HepG2 (cell line): ENCODE results near the gene C1orf35. TPM values are rescaled to one million over a fixed set of nuclear protein-coding genes. Genes with fewer than 3 reads are reported as not detected.

Source experiments
- ATAD3A ChIP-seq: sonication (generic); formaldehyde crosslinking; IDR thresholded peaks from 2 replicates; pipeline ENCODE4 v1.4.0; 2020; ENCODE audit warnings: missing genetic modification reagents
- ATF7 ChIP-seq, 2 experiments: fragments of 450-650 bp in 1 of 2; sonication (generic) in 1 of 2; formaldehyde crosslinking in 1 of 2; IDR thresholded peaks; 2 replicates each; pipeline versions ENCODE4 v1.4.0 to v1.6.1; 2016 to 2020; ENCODE audit warnings: antibody characterized with exemption in 1 of 2, mild to moderate bottlenecking in 1 of 2, missing genetic modification reagents in 1 of 2
- GFI1 ChIP-seq: sonication (generic); formaldehyde crosslinking; IDR thresholded peaks from 2 replicates; pipeline ENCODE4 v1.5.0; 2020; ENCODE audit warnings: missing genetic modification reagents, mild to moderate bottlenecking, borderline replicate concordance
- JUND ChIP-seq: sonication (generic); formaldehyde crosslinking; IDR thresholded peaks from 2 replicates; pipeline ENCODE4 v1.8.0; 2022; ENCODE audit warnings: mild to moderate bottlenecking, missing genetic modification reagents
- KDM1A ChIP-seq: IDR thresholded peaks from 2 replicates; pipeline ENCODE4 v1.6.1; 2016; ENCODE audit warnings: missing compliant biosample characterization
- KDM3A ChIP-seq: IDR thresholded peaks from 2 replicates; pipeline ENCODE4 v1.6.1; 2018; ENCODE audit warnings: low read depth, missing compliant biosample characterization
- KLF15 ChIP-seq: sonication (generic); formaldehyde crosslinking; IDR thresholded peaks from 2 replicates; pipeline ENCODE4 v1.8.1; 2023; ENCODE audit warnings: borderline replicate concordance, mild to moderate bottlenecking, inconsistent platforms, missing genetic modification reagents, mixed read lengths
- NAIF1 ChIP-seq: sonication (generic); formaldehyde crosslinking; IDR thresholded peaks from 2 replicates; pipeline ENCODE4 v1.5.0; 2020; ENCODE audit warnings: mild to moderate bottlenecking, missing genetic modification reagents, borderline replicate concordance
- PAX8 ChIP-seq: sonication (generic); formaldehyde crosslinking; IDR thresholded peaks from 2 replicates; pipeline ENCODE4 v1.8.0; 2022; ENCODE audit warnings: mild to moderate bottlenecking, missing genetic modification reagents, borderline replicate concordance
- POGZ ChIP-seq: sonication (generic); formaldehyde crosslinking; IDR thresholded peaks from 2 replicates; pipeline ENCODE4 v1.4.0; 2020; ENCODE audit warnings: mild to moderate bottlenecking, missing genetic modification reagents
- SRSF1 ChIP-seq: fragments of 200-400 bp; formaldehyde crosslinking; optimal IDR thresholded peaks from 2 replicates; pipeline ENCODE3; 2017; ENCODE audit warnings: mild to moderate bottlenecking, low read depth, low read length, moderate library complexity
- SRY ChIP-seq: sonication (generic); formaldehyde crosslinking; IDR thresholded peaks from 2 replicates; pipeline ENCODE4 v1.8.0; 2022; ENCODE audit warnings: mild to moderate bottlenecking, missing genetic modification reagents
- U2AF1 ChIP-seq: fragments of 200-400 bp; formaldehyde crosslinking; optimal IDR thresholded peaks from 2 replicates; pipeline ENCODE3; 2017; ENCODE audit warnings: mild to moderate bottlenecking, low read depth, low read length
- ZNF101 ChIP-seq: sonication (generic); formaldehyde crosslinking; IDR thresholded peaks from 2 replicates; pipeline ENCODE4 v1.4.0; 2020; ENCODE audit warnings: mild to moderate bottlenecking, low read depth, missing genetic modification reagents, borderline replicate concordance
- ZNF329 ChIP-seq: sonication (generic); formaldehyde crosslinking; IDR thresholded peaks from 2 replicates; pipeline ENCODE4 v1.9.0; 2021; ENCODE audit warnings: low read depth, mild to moderate bottlenecking, missing genetic modification reagents
- ZNF430 ChIP-seq: sonication (generic); formaldehyde crosslinking; IDR thresholded peaks from 2 replicates; pipeline ENCODE4 v1.9.0; 2021; ENCODE audit warnings: mild to moderate bottlenecking, missing genetic modification reagents
- ZNF556 ChIP-seq: sonication (generic); formaldehyde crosslinking; IDR thresholded peaks from 2 replicates; pipeline ENCODE4 v1.4.0; 2020; ENCODE audit warnings: mild to moderate bottlenecking, missing genetic modification reagents, borderline replicate concordance
- ZNF724P ChIP-seq: sonication (generic); formaldehyde crosslinking; IDR thresholded peaks from 2 replicates; pipeline ENCODE4 v1.8.0; 2022; ENCODE audit warnings: missing genetic modification reagents, borderline replicate concordance
- ZNF770 ChIP-seq: sonication (generic); formaldehyde crosslinking; IDR thresholded peaks from 2 replicates; pipeline ENCODE4 v1.5.0; 2020; ENCODE audit warnings: mild to moderate bottlenecking, missing genetic modification reagents
- ZNF850 ChIP-seq: sonication (generic); formaldehyde crosslinking; conservative IDR thresholded peaks from 2 replicates; pipeline ENCODE4 v1.9.0; 2021; ENCODE audit warnings: mild to moderate bottlenecking, missing genetic modification reagents
- ZNF891 ChIP-seq: sonication (generic); formaldehyde crosslinking; IDR thresholded peaks from 2 replicates; pipeline ENCODE4 v1.5.0; 2020; ENCODE audit warnings: mild to moderate bottlenecking, missing genetic modification reagents
- polyA plus RNA-seq, 8 experiments: library from polyadenylated mRNA; depleted of rRNA in 3 of 8; stranded (reverse) in 7 of 8; unstranded in 1 of 8; fragments of >200 nt; fragmentation: Illumina TruSeq in 4 of 8; extraction: Trizol in 4 of 8; gene quantifications; 2 replicates each; pipeline versions ENCODE4 v1.2.1 to v1.2.3, GENCODE V29; 2011 to 2016; ENCODE audit warnings: low read depth in 4 of 8, missing spikeins in 1 of 8, mixed read lengths in 1 of 8; ENCODE audit not compliant: insufficient read depth in 1 of 8
- total RNA-seq, 5 experiments: library from RNA; depleted of rRNA; stranded (reverse); fragments of >200 nt; fragmentation: Illumina TruSeq; extraction: Trizol; gene quantifications; 2 replicates each; pipeline ENCODE4 v1.2.3, GENCODE V29; 2016; ENCODE audit warnings: low read depth in 1 of 5
- TF ChIP-seq, protein P1 (sequence below): sonication (generic); formaldehyde crosslinking; IDR thresholded peaks from 2 replicates; pipeline ENCODE4 v1.9.0; 2022; ENCODE audit warnings: missing genetic modification reagents, mild to moderate bottlenecking, borderline replicate concordance
- TF ChIP-seq, protein P2 (sequence below): sonication (generic); formaldehyde crosslinking; IDR thresholded peaks from 2 replicates; pipeline ENCODE4 v1.5.0; 2020; ENCODE audit warnings: missing genetic modification reagents, mild to moderate bottlenecking, borderline replicate concordance

Gene C1orf35
- total and polyA plus RNA-seq, 2 of the 13 experiments (the other 11 are each of a cell fraction or from before 2014, with no cell fraction given) = 8.1 to 19.3 TPM

- TF ChIP-seq ZNF556 (CRISPR knock-in tag) (0 out of 2 replicates have a peak, but pooled peaks have one; percentile 26), POGZ (CRISPR knock-in tag) (no peak), PAX8 (no peak), U2AF1 (no peak), ZNF770 (CRISPR knock-in tag) (peak; percentile 17; the same call in 1 of the 2 replicates), GFI1 (CRISPR knock-in tag) (peak; percentile 51; the same call in 1 of the 2 replicates), SRSF1 (no peak), KDM3A (CRISPR knock-in tag) (0 out of 2 replicates have a peak, but pooled peaks have one; percentile 19), ZNF430 (CRISPR knock-in tag) (peak; percentile 65), JUND (no peak), NAIF1 (CRISPR knock-in tag) (no peak), ZNF891 (CRISPR knock-in tag) (peak; percentile 81), ZNF101 (CRISPR knock-in tag) (no peak), ZNF850 (CRISPR knock-in tag) (no peak), ZNF724P (CRISPR knock-in tag) (0 out of 2 replicates have a peak, but pooled peaks have one; percentile 31), KDM1A (CRISPR knock-in tag) (no peak), SRY (peak; percentile 30; the same call in 1 of the 2 replicates), ATF7 (IDR thresholded peaks at IDR 0.05) (no peak), ATF7 (CRISPR knock-in tag; IDR thresholded peaks at IDR 0.05) (0 out of 2 replicates have a peak, but pooled peaks have one; percentile 19), KLF15 (0 out of 2 replicates have a peak, but pooled peaks have one; percentile 45), ZNF329 (CRISPR knock-in tag) (peak; percentile 9; the same call in 1 of the 2 replicates), ATAD3A (CRISPR knock-in tag) (no peak)
- TF ChIP-seq, protein P1, sequence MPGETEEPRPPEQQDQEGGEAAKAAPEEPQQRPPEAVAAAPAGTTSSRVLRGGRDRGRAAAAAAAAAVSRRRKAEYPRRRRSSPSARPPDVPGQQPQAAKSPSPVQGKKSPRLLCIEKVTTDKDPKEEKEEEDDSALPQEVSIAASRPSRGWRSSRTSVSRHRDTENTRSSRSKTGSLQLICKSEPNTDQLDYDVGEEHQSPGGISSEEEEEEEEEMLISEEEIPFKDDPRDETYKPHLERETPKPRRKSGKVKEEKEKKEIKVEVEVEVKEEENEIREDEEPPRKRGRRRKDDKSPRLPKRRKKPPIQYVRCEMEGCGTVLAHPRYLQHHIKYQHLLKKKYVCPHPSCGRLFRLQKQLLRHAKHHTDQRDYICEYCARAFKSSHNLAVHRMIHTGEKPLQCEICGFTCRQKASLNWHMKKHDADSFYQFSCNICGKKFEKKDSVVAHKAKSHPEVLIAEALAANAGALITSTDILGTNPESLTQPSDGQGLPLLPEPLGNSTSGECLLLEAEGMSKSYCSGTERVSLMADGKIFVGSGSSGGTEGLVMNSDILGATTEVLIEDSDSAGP (CRISPR knock-in tag) = peak; percentile 60; the same call in 1 of the 2 replicates
- TF ChIP-seq, protein P2, sequence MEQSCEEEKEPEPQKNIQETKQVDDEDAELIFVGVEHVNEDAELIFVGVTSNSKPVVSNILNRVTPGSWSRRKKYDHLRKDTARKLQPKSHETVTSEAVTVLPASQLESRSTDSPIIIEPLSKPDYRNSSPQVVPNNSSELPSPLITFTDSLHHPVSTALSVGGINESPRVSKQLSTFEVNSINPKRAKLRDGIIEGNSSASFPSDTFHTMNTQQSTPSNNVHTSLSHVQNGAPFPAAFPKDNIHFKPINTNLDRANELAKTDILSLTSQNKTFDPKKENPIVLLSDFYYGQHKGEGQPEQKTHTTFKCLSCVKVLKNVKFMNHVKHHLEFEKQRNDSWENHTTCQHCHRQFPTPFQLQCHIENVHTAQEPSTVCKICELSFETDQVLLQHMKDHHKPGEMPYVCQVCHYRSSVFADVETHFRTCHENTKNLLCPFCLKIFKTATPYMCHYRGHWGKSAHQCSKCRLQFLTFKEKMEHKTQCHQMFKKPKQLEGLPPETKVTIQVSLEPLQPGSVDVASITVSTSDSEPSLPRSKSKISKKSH = no peak; the same call in 1 of the 2 replicates
Measured at GRCh38 chr1:228082918-228083870, 19.9 kb downstream of the C1orf35 start (continued).
